Activated CD4-positive, alpha-beta T cell treated with anti-CD3 and anti-CD28 coated beads, Interleukin-2, amount 50 U/mL, for 1 hour (primary cell): ENCODE results near the gene ECSCR.
A peak's percentile ranks its signal among the peaks of the same experiment; 100 is the strongest.
"Not testable (repeated sequence)": the region's sequence is repeated elsewhere in the genome, so short reads cannot be mapped to it uniquely, and the experiment has no call there.

Source experiments
- DNase-seq: peaks from one replicate; pipeline ENCODE4 v3.0.0-alpha.2; 2020

ECSCR gene

DNA sequence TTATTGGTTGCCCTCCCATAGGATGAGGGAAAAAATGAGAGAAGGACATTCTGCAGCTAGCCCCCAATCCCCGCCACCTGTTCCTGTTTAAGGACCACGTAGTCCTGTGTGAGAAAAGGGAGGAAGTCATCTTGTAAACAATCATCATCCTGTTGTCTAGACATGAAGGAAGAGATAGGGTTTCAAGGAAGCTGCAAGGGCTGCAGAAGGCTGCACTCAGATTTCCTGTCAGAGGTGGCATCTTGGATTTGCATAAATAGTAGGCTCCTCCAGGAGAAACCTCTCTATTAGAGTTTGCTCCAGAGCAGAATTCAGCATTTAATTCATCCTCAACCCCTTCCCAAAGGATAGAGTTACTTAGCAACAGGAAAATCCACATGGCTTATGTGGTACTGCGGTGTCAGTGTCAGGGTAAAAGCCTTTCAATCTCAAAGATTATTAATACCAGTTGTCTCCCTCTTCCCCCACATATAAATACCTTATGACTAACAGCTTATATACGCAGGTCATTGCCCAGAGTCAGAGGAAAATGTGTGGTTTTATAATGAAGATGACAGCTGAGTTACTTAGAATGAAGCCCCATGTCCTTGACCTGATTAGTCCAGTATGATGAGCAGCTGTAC, 18.6 kb downstream of the ECSCR start:
- peak; percentile 12 for DNase-seq

DNA sequence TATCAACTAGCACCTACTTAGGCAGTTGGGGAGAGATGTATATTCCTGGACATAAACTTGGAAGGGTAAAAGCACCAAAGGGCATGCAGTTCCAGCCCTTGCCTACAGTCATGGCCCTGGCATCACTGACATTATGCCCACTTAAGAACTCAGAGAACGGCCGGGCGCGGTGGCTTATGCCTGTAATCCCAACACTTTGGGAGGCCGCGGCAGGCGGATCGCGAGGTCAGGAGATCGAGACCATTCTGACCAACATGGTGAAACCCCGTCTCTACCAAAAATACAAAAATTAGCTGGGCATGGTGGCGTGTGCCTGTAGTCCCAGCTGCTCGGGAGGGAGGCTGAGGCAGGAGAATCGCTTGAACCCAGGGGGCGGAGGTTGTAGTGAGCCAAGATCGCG, 22.1 kb downstream of the ECSCR start:
- DNase-seq: not testable (repeated sequence)

DNA sequence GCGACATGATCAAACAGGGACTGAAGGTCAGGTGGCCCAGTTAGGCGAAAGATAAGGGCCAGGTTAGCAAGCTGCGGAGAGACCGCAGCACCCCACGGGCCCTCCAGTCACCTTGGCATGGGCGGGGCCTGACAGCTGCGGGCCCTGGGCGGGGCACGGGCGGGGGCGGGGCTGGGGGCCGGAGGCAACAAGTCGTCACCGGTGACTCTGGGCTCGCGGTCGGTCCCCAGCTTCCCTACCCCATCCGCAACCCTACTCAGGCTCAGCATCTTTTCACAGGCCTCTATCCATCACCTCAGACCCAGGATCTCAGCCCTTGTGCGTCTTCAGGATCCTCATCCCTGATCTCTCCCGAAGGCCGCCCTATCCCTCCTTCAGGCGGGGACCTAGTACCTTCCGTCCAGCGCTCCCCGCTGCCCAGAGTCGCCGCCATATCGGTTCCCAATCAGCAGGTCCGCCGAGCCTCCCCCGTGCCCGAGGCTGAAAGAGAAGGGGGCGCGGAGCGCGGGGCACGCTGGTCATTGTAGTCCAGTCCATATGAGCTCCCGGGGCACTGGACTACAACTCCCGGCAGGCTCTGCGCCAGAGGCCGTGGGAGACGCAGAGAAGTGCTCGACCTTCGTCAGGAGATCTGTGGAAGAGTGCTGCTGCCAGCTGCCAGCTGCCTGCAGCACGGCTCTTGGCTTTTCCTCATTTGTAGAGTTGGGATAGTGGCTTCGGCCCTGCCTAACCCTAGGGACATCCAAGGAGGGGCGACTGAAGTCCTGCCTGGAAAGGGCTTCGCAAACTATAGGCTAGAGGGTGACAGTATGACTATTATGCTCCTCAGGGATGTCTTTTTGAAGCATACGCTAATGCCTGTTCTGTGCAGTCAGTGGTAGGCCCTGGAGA, 23.3 kb downstream of the ECSCR start, which contains the start of gene DNAJC18:
TSS of gene DNAJC18 (minus strand) at position 513 of the 891 bp plus-strand sequence. CDS start at position 433, 80 bp downstream.
- DNase-seq: peak; percentile 87

DNA sequence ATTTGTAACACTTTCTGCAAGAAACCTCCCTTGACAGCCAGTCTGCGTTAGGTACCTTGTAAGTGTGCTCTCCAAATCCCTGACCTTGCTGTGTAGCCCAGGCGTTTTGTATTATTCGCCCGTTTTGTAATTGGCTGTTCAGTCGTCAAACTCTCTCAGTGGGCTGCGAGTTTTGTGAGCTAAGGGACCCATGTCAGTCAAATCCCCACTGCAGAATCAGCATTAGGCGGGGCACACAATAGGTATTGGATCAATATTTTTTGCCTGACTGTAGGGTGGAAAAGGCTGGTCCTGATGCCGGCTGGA, 23.9 kb downstream of the ECSCR start:
- DNase-seq: no peak

DNA sequence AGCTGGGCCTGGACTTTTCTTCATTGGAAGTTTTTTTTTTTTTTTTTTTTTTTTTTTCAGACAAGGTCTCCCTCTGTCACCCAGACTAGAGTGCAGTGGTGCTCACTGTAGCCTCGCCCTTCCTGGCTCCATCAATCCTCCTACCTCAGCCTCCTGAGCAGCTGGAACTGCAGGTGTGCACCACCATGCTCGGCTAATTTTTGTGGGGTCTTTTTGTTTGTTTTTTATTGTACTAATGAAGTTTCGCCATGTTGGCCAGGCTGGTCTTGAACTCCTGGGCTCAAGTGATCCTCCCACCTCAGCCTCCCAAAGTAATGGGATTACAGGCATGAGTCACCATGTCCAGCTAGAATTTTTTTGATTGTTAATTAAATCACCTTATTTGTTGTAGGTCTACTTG, 26.9 kb downstream of the ECSCR start:
- DNase-seq: no peak

DNA sequence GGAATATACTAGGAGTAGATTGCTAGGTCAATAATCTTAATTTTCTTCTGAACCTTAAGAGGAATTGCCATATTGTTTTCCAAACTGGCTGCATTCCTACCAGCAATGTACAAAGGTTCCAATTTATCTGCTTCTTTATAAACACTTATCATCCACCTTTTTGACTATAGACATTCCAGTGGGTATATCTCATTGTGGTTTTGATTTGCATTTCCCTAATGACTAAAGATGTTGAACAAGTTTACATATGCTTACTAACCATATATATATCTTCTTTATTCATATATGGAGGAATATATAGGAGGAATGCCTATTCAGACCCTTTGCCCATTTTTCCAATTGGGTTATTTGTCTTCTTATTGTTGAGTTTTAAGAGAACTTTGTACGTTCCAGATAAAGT, 30.8 kb downstream of the ECSCR start:
- no peak for DNase-seq

DNA sequence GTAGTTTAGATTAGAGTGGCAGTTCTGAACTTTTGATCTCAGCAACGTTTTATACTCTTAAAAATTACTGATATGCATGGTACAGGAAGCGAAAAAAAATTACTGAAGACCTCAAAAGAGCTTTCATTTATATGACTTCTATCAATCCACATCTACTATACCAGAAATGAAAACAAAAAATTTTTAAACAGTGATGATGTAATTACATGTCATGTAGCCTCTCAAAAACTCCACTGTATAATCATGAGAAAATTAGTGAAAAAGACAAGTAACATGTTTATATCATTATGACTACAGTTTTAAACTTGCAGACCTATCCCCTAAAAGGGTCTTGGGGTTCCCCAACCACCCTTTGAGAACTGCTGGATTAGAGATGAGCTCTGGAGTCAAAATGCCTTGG, 32.5 kb downstream of the ECSCR start:
- DNase-seq: no peak

DNA sequence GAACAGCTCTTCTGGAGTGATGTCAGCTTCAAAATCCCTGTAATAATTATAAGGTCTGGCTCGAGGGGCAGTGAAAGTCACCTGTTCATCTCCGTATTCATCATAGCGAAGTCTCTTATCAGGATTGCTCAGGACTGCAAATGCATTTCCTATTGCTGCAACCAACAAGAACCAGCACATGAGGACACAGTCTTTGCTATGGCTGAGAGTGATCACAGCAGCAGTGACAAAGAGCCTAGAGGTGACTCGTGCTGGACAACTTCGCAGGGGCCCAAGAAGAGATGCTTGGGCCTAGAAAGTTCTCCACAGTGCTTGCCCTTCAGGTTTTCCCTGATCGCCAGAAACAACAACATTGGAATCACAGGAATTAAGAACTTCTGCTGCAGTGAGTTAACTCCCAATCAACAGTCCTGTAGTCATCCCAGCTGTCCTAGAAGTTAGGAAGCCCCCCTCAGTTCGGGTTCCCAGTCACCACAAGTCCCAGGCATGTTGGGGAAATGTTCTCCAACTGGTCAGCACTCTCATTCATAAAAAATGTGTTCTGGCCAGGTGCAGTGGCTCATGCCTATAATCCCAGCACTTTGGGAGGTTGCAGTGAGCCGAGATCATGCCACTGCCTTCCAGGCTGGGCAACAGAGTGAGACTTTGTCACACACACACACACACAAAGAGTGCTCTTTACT, 36.2 kb downstream of the ECSCR start:
- no peak for DNase-seq

DNA sequence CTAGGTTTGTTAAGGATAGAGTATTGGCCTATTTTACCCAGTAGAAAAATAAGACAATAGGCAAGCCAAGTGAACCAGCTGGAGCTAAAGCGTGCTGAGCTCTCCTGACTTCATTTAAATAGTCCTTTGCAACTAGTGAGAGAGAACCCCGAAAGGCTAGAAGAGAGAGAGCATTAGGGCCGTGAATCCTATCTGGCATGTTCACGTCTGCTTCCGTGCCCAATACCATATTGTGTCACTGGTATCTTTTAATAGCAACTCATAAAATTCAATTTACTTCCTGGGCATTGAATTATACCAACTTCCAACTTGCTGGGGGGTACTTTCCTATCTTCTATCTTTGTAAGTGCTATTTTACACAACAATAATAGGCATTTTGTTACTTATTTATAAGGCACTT, 37.0 kb downstream of the ECSCR start:
- DNase-seq: no peak

DNA sequence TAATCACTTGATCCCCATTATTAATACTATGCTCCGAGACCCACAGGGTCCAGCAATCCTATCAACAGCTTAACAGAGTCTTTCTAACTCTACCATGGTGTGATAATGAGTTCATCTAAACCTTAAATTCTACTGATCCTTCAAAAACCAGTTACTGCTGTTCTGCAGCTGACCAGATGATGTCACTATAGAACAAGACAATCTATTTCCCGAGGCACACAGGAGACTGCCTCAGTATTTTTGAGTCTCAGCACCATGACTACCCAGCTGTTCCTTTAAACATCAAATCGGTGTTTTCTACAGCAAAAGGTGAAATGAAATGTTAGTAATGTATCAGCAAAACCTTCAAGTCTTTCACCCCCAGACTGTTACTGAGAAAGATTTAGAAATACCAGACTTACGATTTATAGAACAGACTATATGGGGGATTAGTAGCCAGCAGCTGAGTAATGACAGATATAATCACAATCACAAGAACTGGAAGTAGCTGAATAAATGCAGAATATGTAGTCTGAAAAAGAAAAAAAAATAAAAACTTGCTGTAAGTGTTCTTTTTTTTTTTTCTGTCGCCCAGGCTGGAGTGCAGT, 40.1 kb downstream of the ECSCR start:
- DNase-seq: peak; percentile 41

DNA sequence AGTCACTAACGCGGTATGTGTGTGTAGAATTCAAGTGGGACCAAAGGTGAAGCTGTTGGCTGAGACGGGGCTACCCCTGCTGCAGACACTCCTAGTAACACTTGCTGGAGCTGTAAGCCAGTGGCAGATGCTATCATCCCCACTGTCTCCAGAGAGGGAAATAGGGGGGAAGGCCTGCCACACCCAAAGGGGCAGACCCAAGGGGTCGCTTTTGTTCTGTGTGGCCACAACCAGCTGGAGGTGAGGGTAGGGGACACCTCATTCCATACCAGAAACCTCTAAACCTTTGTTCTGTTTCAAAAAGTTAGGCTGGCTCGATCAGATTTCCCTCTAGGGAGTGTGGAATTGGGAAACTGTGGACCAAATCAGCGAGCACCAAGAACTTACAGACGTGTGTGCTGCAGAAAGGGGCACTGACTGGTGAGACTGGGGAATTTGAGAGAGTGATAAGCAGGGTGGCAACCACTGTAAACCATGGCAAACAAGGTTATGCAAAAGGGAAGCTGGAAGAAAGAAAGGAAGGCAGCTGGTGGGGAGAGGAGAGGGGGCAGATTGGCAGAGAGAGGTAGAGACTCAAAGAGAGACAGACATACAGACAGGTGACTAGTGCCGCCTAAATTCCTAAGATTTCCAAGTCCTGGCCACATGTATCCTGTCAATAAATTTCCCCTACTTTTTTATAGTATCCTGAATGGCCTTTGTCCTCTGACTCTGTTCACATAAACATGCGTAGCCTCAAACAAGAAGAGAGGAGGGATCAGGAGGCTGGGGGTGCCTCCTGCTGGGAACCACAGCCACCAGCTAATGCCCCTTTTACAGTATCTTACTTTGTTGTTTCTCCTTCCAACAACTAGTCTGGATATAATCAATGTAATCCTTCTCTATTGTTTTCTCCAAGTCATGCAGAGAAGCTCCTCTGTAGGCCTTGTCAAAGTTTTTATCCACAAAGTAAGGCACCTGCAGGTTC, 43.0 kb downstream of the ECSCR start:
- DNase-seq: no peak

DNA sequence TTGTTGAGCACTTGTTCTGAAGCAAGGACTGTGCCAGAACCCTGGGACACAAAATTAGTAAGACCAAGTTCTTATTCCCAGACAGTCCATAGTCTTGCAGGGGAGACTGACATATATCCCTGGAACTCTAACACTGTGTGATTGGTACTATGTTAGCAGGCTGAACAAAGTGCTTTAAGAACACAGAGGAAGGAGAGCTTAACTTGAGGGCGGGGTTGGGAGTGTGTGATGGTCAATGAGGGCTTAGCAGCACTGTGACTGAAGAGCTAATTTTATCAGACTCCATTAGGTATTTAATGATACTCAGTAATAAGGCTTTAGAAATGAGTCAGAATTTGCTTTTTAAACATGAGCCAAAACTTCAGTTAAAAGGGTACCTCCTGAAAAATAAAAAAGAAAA, 43.8 kb downstream of the ECSCR start:
- no peak for DNase-seq

DNA sequence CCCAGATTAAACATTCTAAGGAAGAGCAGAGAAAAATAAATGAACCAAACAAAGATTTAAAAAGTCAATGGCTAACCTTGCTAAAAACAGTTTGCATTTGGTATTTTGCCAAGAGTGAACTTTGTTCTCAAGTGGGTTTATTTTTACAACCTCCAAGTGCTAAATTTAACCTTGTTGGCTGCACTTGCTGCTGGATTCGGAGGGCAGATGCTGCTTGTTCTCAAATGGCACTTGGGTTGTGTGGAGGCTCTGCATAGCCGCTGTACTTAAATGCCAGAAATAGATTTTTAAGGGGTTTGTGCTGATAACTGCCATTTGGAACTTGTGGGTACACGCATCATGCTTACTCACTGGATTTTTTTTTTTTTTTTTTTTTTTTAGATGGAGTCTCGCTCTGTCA, 45.3 kb downstream of the ECSCR start:
- no peak for DNase-seq

DNA sequence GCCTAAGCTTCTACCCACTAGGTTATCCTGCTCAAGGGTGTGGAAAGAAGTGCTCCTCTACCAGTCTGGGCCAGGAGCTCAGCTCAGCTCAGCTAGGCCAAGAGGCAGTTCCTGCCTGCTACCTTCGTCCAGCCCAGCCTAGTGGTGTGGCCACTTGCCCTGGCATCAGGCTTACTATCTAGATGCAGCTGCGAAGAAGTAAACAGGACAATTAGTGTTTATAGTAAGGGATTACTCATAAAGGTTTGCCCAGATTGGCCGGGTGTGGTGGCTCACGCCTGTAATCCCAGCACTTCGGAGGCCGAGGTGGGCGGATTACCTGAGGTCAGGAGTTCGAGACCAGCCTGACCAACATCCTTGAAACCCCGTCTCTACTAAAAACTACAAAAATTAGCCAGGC, 45.9 kb downstream of the ECSCR start:
- no peak for DNase-seq

DNA sequence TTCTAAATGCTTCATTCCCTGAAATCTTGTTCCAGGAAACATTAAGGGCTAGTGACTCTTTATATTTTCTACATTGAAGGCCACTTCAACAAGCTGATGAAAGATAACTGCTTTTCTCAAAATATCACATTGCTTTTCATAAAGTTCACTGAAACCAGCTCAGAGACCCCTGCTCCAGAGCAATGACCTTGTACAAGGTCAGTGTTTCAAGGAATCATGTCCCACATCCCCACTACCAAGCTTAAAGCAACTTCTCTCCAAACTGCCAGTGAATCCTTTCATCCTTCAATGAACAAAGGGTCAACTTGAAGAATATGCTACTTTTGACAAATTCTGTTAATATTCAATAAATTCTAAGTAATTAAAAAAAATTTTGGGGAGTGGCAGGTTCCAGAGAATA, 46.7 kb downstream of the ECSCR start:
- no peak for DNase-seq

DNA sequence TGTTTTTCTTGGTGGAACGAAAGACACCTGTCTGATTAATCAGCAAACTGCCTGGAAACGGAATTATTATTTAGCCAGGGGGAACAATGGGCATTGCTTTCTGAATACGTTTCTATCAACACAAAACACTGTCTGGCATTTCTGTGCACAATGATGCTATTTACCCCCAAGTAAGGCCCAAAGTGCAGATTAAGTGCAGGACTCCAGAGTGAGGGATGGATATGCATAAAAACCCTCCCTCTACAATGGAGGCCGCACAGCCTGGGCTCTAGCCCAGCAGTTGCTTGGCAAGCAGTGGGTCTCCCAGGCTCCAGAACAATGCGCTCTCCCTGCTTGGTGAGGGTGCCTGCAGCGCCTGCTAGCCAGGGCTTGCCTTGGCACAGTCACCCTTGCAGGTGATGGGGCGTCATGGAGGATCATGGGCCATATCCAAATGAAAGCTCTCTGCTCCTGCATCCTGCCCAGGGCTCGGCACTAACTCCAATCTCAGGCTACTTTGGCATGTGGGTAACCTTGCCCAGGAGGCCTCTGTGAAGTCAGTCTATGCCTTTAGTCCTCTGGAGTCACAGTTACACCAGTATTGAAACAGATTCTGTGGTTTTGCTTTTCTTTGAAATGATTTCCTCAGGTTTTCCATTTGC, 47.2 kb downstream of the ECSCR start:
- no peak for DNase-seq

DNA sequence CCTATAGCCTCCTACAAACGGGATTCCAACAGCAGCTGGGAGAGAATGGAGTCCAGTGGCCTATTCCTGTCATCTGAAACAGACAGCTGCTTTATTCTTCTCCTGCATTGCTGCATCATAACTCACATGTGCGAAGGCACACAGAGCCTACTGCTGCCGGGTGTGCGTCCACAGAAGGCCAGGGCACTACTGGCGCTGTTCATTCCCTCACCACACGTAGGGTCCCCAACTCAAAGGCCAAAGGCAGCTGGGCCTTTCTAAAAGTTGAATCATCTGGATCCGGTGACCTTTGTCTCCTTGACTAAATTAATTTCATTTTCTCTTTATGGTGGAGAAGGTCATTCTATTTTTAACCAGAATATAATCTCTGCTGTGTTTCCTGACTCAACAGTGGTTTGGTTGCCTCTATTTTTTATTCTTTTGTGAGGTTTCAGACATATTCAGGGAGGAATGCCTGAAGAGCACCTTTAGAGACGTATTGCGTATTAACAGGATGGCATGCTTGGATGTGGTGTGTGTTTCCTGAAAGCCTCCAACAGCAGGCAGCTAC, 47.9 kb downstream of the ECSCR start:
- no peak for DNase-seq

DNA sequence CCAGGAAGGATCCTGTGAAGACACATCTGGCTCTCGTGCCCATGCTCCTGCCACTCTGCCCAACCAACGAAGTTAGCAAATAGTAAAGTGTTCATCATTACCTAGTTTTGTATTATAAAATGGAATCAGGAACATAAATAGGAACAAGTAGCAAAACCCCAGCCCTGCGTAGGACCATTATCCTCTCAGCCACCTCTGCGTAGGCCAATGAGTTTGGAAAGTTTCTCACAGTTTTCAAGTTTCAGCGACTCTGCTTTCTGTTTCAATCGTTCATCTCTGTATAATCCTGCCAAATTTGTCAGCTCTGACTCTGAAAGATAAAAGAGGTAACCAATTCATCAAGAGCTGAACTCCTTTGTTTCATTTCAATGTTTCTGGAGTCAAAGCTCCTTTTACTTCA, 48.6 kb downstream of the ECSCR start:
- DNase-seq: no peak

DNA sequence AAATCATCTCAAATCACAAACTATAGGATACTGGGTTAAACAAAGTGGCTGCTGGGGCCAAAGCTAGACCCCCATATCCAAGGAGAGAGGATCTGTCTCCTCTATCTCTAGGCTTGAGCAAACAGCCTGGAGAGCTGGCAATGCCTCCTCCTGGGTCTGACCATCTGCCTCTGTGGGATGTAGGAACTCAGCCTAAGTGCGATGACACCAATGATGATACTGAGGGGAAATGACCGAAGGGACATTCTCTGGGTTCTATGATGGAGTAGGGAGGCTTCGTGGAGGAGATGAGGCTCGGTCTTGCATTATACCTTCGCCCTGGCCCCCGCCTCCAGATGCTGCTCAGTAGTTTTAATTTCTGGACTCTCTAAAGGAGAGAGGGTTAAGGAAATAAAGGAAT, 49.4 kb downstream of the ECSCR start:
- DNase-seq: no peak

DNA sequence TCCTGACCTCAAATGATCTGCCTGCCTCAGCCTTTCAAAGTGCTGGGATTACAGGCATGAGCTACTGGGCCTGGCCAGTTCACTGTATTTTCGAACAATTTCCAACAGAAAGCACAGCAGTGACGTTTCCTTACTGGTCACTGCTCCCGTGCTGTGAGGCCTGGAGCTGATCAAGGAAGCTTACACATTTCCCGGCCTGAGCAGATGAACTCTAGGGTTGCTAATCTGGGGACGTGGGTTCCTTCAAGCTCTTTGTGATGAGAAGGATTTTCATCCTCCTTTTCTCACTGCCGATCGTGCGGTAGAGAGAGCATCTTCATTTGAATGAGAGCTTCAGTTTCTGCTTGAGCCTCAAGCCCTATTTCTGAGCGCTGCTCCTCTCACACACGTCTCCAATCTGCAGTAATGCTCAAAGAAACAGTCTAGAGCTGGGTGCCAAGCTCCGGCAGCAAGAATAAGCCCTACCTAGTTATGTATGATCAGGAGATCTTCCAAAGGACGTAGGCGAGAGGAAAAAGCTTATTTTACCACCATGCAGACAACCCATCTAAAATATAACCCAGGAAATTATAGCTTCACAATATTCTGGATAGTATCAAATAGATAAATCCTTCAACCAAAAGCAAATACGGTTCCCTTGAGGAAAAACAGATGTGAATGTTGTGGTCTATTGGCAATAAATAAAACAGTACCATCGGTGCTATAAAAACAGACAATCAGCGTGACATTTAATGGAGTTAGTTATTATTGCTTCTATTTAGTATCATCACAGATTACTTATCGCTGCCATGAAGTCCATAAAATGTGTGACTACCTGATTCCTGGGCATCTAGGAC, 51.3 kb downstream of the ECSCR start:
- DNase-seq: no peak
